H1 (cell line): ENCODE results near the gene KAT2A. TPM values are rescaled to one million over a fixed set of nuclear protein-coding genes. Genes with fewer than 3 reads are reported as not detected.

Experiments used
- CBX8 ChIP-seq: fragments of 300-800, 300-1000 bp; sonication (generic); IDR thresholded peaks from 2 replicates; pipeline ENCODE4 v1.7.1; 2016; ENCODE audit warnings: low read depth, low read length, borderline replicate concordance
- HDAC6 ChIP-seq: IDR thresholded peaks from one replicate; pipeline ENCODE4 v1.7.1; 2012; ENCODE audit warnings: low read depth, mild to moderate bottlenecking, inconsistent platforms, low read length, moderate library complexity
- KDM5A ChIP-seq: fragments of 200-600 bp; IDR thresholded peaks from 2 replicates; pipeline ENCODE4 v1.7.1; 2012; ENCODE audit warnings: mild to moderate bottlenecking, low read length, inconsistent platforms, mixed read lengths
- POLR2AphosphoS5 ChIP-seq: IDR thresholded peaks from 2 replicates; pipeline ENCODE4 v1.6.1; 2011; ENCODE audit warnings: low read depth, low read length
- RBBP5 ChIP-seq: IDR thresholded peaks from 2 replicates; pipeline ENCODE4 v1.7.1; 2012; ENCODE audit warnings: low read depth, mild to moderate bottlenecking, inconsistent platforms, low read length, moderate library complexity, borderline replicate concordance
- RFX5 ChIP-seq: IDR thresholded peaks from 2 replicates; pipeline ENCODE4 v1.6.1; 2011; ENCODE audit warnings: low read depth, low read length, improper control_type of control experiment, borderline replicate concordance
- polyA plus RNA-seq, 7 experiments: library from polyadenylated mRNA; depleted of rRNA in 3 of 7; stranded (reverse) in 5 of 7; unstranded in 2 of 7; fragments of >200 nt in 5 of 7; fragments of 200-250 nt in 2 of 7; gene quantifications; 1 replicate in 5 of 7; 2 replicates in 1 of 7; 4 replicates in 1 of 7; pipeline versions ENCODE4 v1.2.1 to v1.2.3, GENCODE V29; 2011 to 2013; ENCODE audit warnings: missing spikeins in 2 of 7, mixed read lengths in 2 of 7
- total RNA-seq: library from RNA; stranded (reverse); fragmentation: NEBNext Ultra II Directional; extraction: Animal tissue kit (Norgen Biotek cat#: 25700); gene quantifications from 2 replicates; pipeline ENCODE4 v1.2.1, GENCODE V29; 2021

Gene KAT2A
- total and polyA plus RNA-seq, 2 of the 8 experiments (the other 6 are each of a cell fraction or from before 2014, with no cell fraction given), result 34.2 to 40.1 TPM

DNA sequence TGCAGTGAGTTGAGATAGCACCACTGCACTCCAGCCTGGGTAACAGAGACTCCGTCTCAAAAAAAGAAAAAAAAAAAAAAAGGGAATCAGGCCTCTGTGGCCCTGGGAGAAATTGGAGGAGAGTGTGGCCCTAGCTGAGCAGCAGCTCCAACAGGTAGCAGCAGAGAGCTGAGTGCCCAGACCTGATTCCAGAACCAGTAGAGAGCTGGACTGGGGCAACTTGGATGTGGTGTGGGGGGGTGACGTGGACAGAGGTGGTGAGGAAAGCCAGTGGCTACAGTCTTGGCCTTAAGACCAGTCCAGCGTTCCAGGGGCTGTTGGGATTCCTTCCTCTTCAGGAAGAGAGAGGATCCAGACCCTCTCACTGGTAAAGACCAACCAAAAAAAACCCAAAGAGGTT lies 3.1 kb upstream of the KAT2A start (continued):
- TF ChIP-seq CBX8, result no peak
- no peak for TF ChIP-seq POLR2AphosphoS5
- TF ChIP-seq RFX5, result no peak
- no peak for TF ChIP-seq KDM5A
- TF ChIP-seq RBBP5, result no peak
- TF ChIP-seq HDAC6, result no peak
